GM19397 (cell line): ENCODE measurements around the gene LETM1.

ENCODE experiments used
- ATAC-seq: cut with Tn5 transposase; IDR thresholded peaks from one replicate; pipeline ENCODE4 v1.9.1; 2021; ENCODE audit warnings: mild to moderate bottlenecking, moderate library complexity; ENCODE audit not compliant: unreplicated experiment

The LETM1 gene

GRCh38 chr4:1766106-1767060 is 89.6 kb downstream of the LETM1 start:
- no peak for ATAC-seq

DNA sequence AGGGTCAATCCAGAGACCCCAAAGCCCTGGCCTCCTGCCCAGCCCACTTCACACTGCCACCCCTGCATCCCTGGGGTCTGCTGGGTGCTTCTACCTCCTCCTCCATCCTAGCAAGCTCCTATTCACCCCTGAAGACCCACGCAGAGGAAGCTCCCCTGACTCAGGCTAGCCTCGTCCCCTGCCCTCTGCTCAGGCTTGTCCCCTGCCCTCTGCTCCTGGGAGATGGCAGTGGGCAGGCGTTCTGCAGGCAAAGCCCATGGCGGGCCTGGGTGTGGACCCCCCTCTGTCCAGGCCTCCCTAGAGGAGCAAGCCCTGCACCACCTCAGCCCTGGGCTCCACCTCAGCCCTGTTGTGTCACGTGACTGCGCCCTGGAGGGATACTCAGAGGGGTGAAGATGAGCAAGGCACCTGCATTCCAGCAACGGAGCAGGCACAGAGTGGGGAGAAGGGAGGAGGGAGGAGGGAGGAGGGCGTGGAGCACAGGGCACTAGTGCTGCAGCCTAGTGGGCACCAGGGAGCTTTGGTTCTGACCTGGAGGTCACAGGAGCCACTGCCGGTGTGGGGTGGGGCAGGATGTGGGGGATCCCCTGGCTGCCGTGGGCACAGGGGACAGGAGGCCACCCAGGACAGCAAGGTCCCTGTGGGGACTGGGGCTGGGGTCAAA is 90.4 kb downstream of the LETM1 start:
- no peak for ATAC-seq

- ATAC-seq, result no peak
These were observed 91.3 kb downstream of the LETM1 start for GRCh38 chr4:1764670-1765069.

- ATAC-seq, result no peak
These were observed 92.3 kb downstream of the LETM1 start for GRCh38 chr4:1763550-1764080.

DNA sequence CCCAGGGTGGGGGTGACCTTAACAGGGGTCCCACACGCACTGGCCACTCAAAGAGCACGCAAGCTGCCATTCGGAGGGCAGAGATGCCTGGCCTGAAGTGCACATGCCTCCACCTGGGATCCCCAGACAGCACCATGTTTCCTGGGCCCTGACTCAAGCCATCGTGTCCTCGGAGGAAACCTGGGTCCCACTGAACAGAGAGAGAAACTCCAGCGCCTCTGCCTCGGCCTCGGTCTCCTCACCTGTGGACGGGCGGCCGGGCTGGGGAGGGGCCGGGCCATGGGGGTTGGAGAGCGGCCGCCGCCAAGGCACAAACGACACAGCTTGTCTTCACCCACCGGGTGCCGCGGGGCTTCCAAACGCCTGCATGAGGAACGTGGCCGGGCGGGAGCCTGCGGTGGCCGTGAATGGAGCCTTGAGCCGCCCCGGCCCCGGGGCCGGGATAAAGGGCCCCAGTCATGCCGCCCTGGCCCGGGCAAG is 92.8 kb downstream of the LETM1 start:
- ATAC-seq, result no peak

DNA sequence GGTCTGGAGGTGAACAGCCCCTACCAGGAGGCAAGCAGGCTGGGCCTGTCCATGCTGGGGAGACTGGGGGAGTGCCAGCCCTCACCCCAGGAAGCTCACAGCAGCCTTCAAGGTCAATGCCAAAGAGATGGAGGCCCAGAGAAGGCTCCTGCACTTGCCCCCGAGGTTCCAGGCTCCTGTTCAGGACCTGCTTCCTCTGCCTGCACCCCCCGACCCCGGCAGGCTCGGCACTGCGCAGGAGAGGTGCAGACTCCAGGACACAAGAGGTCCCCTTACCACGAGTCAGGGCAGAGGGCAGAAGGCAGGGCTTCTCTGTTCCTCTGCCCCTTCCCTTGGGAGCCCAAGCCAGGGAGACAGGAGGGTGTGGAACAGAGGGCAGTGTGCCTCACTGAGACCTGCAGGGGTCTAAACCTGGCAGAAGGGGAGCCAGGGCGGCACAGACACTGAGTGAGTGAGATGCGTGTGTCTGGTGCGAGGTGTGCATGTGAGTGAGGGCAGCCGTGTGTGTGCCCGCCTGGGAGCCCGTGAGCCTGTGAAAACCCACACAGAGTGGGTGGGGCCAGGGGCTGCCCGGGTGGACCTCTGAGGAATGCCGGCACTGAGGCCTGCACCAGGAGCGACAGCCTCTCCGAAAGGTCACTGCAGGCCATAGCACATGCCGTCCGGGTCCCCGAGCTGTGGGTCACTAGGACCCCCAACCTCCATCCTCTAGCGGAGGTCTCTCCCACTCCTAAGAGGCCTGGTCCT is 93.5 kb downstream of the LETM1 start:
- no peak for ATAC-seq
